RPMI7951 (cell line): ENCODE results near the gene MTHFD2. TPM values are rescaled to one million over a fixed set of nuclear protein-coding genes. Genes with fewer than 3 reads are reported as not detected.
"Not testable (repeated sequence)": the region's sequence is repeated elsewhere in the genome, so short reads cannot be mapped to it uniquely, and the experiment has no call there.

Experiments used
- DNase-seq: peaks from one replicate; pipeline ENCODE4 v3.0.0-alpha.2; 2012; ENCODE audit warnings: low read depth
- total RNA-seq: library from RNA; depleted of rRNA; stranded (reverse); fragments of >200 nt; shearing (Covaris generic); gene quantifications from 2 replicates; pipeline ENCODE4 v1.2.3, GENCODE V29; 2014; rRNA removed

MTHFD2 gene
- total RNA-seq, result 92.6 and 113 TPM in 2 replicates

DNA sequence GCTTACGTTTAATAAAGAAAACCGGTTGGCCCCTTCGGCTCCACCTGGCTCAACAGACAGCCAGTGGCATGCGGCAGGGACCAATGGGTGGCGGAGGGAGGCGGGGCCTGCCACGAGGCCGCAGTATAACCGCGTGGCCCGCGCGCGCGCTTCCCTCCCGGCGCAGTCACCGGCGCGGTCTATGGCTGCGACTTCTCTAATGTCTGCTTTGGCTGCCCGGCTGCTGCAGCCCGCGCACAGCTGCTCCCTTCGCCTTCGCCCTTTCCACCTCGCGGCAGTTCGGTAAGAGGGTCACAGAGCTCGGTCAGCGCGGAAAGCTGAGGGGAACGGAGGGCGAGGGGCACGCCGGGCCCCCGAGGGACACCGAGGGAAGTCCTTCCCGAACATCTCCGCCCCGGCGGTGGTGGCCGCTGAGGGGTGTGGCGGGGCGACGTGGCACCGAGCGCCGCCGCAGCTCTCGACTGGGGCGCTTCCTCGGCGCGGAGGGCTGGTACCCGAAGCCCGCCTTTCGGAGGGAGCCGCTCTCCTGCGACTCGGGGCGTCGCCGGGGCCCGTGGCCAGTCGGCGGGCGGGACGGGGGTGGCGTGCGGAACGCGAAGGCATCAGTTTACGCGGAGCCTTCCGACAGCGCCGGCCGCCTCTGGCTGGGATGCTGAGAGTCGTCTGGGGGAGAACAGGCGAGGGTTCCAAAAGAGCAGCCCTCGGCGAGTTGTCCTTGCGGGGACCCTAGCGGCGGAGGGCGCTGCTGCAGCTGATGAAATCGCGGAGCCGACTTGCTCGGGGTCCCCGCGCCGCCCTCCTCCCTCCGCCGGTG lies at the start of gene MTHFD2:
Gene MTHFD2 (plus strand): TSS at position 155 of the 814 bp plus-strand sequence. CDS start 27 bp downstream, at position 182.
- DNase-seq, result peak; percentile 97

DNA sequence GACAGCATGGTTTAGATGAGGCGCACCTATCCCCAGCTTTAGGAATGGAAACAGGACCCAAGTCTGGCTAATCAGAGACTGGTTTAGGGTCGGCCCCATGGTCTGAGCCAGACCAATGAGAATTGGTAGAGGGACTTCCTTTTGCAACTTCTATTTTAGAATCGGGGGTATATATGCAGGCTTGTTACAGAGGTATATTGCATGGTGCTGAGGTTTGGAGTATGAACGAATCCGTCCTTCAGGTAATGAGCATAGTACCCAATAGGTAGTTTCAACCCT lies 49.2 kb upstream of the MTHFD2 start:
- no peak for DNase-seq

DNA sequence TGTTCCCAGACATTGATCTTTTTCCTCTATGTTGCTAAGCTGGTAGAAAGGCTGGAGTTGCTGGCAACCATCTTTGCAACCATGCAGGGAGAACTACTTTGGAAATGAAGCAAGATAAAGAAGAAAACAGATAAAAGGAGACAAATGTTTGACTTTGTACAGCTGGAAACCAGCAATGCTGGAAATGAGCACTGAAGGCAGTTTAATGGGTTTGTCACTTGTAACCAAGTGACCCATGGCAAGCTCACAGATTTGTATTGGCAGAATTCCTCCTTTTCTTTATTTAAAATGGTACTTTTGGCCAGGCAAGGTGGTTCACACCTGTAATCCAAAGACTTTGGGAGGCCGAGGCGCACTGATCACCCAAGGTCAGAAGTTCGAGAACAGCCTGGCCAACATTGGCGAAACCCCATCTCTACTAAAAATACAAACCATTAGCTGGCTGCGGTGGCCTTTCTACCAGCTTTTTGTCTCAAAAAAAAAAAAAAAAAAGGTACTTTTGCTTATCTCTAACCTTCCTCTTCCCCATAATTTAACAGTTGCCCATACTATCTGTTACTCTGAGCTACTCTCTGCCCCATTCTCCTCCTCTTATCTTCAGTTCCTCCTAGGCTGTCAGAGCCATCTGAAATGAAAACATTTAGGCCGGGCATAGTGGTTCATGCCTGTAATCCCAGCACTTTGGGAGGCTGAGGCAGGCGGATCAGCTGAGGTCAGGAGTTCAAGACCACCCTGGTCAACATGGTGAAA lies 48.7 kb upstream of the MTHFD2 start:
- DNase-seq, result no peak

DNA sequence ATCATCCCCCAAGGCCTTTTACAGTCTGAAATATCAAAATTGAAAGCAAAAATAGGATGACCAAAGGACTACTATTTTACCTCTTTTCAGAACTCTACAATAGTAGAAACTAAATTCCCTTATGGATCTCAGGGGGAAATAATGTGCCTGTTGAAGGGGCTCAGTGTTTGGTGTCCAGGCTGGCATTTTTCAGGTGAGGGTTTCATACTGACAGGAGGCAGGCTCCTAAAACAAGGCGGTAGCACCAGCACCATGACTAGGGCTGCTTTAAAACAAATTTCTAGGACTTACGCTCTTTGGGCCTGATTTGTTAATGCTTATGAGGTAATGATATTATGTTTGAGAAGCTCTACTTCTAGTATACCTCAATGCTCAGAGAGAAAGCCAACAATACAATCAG lies 45.5 kb upstream of the MTHFD2 start:
- no peak for DNase-seq

DNA sequence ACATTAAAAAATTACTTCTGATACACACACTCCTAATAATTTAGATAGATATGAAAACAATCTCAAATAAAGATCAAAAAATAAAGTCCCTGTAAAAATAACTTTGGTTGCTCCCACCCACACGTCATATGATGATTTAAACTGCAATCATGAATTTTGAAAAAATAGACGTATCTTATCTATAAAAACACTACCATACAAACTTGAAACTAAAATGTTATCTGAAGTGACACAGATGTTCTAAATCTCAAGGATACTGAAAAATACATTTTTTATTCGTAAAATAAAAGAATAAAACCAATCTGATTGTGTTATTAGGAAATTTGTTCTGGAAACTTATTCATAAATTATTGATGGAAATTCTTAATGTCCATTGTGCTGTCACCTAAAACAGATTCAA lies 42.6 kb upstream of the MTHFD2 start:
- DNase-seq, result no peak

DNA sequence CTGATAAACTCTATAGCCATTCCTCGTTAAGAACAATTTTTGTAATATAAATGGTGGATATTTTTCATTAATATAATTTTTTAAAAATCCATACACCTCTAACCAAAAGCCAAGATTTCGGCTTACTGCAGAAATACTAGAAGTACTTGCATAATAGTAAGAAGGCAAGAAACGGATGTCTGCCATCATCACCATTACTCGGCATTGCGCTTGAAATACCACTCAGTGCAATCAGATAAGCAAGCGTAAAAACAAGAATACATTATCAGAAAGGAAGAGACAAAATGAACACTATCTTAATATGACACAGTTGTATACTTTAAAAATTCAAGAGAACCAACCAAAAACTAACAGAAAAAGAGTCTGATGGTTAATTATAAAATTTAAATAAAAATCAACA lies 35.5 kb upstream of the MTHFD2 start:
- no peak for DNase-seq

DNA sequence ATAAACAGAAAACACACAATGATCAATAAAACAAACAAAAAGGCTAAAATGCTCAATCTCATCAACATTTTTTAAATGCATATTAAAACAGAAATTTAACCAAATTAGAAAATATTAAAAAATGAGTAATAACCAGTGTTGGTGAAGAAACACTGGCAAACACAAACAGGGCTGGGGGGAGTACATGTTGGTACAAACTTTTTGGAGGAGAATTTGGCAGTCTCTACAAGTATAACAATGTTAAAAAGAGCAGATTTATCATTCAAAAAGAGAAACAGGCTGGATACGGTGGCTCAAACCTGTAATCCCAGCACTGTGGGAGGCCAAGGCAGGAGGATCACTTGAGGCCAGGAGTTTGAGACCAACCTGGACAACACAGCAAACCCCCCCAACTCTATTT lies 33.7 kb upstream of the MTHFD2 start:
- DNase-seq, result no peak

DNA sequence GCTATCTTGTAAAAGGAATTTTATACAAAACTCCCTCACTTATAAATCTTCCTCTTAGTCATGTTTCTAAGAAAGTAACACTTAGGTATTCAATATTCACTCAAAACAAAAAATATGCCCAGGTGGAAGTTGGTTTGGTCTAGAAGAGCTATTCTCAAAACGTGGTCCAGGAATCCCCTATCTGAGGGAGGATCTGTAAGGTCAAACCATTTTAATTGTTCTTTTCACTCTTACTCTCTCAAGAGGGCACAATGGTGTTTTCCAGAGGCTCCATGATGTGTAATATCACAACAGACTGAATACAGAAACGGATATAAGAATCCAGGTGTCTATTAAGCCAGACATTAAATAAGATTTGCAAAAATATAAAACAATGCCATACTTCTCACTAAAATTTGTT lies 29.7 kb upstream of the MTHFD2 start:
- no peak for DNase-seq

DNA sequence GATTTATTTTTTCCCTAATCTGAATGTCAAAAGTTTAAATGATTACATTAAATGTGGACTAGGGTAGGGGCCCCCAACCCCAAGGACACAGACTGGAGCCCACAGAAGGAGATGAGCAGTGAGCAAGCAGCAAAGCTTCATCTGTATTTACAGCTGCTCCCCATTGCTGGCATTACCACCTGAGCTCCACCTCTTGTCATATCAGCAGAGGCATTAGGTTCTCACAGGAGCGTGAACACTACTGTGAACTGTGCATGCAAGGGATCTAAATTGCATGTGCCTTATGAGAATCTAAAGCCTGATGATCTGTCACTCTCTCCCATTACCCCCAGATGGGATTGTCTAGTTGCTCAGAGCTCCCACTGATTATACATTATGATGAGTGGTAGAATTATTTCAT lies 23.5 kb upstream of the MTHFD2 start:
- DNase-seq, result no peak

DNA sequence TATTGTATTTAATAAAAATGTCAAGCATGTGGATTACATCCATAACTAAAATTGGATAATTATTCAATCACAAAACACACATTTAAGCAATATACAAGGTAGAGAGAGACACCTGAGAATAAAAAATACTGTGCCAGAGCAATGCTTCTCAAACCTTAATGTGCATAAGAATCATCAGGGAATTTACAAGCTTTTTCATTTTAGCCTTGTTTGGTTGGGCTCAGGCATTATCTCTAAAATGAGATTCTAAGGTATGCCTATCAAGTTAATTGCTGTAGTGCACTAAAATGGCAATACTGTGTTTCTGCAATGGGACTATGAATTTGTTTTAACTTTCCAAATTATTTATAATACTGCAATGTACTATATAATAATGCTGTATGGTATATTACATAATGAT lies 20.7 kb upstream of the MTHFD2 start:
- no peak for DNase-seq

DNA sequence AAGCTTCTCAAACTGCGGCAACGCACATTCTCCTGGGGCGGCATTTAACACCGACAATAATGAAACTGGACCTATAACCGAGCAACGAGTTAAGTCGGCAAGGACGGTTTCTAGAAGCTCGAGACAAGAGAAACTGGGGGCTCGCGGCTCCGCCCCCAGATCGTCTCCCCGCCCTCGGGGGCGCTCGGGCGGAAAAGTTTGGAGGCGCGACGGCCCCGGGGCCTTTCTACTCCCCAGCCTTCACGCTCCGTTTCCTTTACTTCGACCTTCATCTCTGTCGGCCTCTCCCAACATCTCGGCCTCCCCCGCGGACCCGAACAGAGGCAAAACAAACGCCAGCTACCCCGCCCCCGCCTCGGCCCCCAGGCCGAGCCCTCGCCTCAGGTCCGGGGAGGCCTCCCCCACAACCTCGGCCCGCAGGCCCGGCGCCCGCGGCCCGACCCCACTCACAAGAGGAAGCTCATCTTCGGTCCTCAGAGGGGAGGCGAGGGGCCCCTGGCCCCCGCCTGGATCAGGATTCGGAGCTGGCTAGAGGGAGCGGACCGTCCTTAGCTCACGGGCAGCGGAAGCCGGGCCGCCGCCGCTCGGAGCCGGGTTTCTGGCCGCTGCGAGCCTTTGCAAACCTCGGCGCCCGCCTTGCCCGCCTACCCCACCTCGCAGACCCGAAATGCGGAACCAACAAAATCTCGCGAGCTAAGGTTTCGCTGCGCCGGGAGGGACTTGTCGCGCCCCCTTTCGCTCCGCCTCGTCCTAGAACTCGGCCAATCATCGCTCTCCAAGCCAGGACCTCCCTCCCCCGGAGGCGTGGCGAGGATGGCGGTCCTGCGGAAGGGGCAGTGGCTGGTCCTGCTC lies 20.0 kb upstream of the MTHFD2 start, which contains the start of gene MOB1A:
Gene MOB1A (minus strand): TSS at position 669 of the 852 bp plus-strand sequence. CDS start 205 bp downstream, at position 464.
- peak; percentile 98 for DNase-seq

DNA sequence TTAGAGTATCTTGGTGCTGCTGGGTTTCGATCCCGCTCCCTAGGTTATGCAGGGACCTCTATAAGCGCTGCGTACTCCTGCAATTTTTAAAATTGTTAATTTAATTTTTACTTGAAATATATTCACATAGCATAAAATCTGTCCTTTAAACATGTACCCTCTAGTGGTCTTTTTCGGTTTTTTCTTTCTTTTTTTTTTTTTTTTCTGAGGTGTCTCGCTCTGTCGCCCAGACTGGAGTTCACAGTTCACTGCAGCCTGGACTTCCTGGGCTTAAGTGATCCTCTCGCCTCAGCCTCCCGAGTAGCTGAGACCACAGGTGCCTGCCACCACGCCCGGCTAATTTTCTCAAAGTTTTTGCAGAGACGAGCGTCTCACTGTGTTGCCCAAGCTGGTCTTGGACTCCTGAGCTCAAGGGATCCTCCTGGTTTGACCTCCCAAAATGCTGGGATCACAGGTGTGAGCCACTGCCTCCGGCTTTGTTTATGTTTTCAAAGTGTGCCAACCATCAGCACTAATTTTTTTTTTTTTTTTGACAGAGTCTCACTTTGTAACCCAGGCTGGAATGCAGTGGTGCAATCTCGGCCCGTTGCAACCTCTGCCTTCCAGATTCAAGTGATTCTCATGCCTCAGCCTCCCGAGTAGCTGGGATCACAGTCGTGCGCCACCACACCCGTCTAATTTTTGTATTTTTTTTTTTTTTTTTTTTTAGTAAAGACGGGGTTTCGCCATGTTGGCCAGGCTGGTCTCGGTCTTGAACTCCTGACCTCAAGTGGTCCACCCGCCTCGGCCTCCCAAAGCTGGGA lies 19.2 kb upstream of the MTHFD2 start:
- DNase-seq, result no peak

DNA sequence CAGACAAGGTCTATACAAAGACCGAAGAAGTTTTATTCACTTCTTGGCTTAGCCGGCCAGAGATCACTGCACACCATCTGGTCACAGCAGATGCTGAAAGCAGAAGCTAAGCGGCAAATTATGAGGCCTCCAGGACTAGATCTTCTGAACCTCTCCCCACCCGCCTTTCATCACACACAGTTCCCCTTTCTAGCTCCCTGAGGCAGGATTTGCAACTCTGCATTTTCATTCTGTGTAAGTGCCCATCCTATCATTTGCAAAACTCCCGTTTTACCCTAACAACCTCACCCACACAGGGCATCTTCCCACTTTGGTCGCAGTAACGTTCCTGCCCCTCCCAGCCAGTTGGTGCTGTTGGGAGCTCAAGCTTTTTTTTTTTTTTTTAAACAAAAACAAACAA lies 16.7 kb upstream of the MTHFD2 start:
- DNase-seq, result peak; percentile 21

DNA sequence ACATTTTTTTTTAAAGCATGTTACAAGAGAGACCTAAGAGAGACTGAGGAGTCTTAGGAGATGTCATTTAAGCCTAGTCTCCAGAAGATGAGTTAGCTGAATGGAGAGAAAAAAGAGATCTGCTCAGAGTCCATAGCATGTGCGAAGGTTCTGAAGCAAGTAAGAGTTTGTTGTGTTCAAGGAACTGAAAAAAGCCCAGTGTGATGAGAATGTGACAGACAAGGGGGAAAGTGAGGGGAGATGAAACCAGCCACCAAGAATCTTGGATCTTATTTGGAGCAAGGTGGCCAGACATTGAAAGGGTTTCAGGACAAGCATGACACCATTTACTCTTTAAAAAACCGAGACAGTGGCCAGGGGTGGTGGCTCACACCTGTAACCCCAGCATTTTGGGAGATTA lies 14.5 kb upstream of the MTHFD2 start:
- DNase-seq, result no peak

DNA sequence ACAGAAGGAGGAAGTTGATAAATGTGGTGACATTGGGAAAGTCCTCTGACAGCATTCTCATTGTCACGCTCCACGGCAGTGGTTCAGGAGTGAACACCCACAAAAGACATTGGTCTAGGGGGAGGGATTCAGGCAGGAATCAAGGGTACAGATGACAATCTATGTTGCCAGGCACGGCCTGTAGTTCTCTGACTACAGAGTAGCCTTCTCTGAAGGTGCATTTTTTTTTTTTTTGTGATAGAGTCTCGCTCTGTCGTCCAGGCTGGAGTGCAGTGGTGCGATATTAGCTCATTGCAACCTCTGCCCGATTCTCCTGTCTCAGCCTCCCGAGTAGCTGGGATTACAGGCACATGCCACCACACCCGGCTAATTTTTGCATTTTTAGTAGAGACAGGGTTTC lies 12.4 kb upstream of the MTHFD2 start:
- DNase-seq, result no peak

DNA sequence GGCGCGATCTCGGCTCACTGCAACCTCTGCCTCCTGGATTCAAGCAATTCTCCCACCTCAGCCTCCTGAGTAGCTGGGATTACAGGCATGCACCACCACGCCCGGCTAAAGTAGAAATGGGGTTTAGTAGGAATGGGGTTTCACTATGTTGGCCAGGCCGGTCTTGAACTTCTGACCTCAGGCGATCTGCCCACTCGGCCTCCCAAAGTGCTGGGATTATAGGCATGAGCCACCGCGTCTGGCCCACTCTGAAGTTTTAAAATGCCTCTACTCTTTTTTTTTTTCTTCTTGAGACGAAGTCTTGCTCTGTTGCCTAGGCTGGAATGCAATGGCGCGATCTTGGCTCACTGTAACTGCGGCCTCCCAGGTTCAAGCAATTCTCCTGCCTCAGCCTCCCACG lies 11.7 kb upstream of the MTHFD2 start:
- DNase-seq, result not testable (repeated sequence)

DNA sequence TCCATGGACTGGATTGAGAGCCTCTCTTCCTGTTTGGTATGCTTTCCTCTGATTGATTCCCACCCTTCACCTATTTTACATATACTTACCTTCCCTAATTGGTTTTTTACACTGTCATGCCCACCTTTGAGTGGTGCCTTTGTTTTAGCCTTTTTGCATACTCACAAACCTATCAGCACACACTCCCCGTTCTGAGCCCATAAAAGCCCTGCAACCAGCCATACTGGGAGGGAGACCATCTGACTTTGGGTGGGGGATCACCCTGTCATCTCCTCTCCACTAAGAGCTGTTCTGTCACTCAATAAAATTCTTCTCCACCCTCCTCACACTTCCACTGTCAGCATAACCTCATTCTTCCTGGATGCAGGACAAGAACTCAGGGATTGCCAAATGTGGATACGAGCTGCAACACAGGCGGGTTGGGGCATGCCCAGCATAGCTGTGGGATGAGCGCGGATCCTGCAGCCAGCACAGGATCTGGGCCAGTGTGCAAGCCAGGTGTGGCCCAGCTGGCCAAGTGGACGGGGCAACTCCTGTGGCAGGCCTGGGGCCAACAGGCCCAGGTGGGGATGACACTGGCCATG lies 10.3 kb upstream of the MTHFD2 start:
- DNase-seq, result peak; percentile 29

DNA sequence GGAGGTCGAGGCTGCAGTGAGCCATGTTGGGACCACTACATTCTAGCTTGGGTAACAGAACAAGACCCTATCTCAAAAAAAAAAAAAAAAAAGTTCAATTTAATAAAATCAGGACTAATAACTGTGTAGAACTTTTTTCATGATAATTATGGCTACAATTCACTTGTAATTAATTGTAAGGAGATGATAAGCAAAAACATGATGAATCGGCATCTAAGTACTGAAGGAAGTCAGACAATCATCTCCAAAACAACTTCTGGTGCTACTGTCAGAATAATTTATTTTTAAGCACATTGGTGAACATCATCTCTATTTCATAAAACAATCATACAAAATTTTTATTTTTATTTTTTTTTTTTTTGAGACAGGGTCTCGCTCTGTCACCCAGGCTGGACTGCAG lies 9.7 kb upstream of the MTHFD2 start:
- no peak for DNase-seq

DNA sequence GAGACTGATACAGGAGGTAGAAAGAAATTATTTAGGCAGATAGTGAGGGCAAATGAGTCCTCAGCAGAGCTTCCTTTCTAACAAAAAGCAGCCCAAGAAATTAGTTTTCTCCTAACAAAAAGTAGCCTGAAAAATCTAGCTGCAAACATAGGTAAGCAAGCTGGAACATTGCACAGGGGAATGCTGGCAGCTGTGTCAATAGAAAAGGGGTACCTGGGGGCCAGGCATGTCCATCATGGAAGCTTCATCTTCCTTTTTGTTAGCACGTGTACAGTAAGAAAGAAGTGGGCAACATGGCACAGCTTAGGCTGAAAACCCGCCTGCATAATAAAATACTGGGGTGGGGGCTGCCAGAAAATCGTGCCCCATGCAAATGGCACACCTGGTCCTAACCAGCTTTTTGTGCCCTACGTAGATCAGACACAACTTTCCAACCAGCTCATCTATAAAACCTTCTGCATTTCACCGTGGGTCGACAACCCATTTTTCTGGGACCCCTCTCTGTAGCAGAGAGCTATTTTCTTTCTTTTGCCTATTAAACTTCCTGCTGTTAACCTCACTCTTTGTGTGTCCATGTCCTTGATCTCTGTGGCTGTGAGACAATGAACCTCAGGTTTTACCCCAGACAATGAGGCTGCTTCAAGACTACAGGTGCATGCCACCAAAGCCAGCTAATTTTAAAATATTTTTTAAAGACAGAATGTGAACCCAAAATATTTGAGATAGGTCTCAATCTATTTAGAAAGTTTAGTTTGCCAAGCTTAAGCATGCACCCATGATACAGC lies 6.6 kb upstream of the MTHFD2 start:
- no peak for DNase-seq

DNA sequence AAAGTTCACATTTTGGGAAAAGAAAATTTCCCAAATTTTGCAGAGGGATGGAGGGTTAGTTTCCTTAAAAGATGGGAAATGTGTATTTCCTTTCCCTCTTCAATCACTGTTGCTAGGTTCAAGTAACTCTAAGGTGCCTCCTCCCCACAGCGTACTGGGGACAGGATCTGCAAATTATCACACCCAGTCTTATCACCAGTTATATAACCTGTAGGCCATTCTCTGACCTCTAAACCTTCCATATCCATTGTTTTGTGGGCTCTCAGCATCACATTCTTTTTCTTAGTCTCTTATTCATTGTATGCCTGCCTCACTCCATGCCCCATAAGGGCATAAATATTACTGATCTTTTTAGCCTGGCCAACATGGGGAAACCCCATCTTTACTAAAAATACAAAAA lies 3.6 kb upstream of the MTHFD2 start:
- DNase-seq, result no peak
